H1 (cell line): ENCODE results near the gene NF1. TPM values are rescaled to one million over a fixed set of nuclear protein-coding genes. Genes with fewer than 3 reads are reported as not detected.
"Not testable (repeated sequence)": the region's sequence is repeated elsewhere in the genome, so short reads cannot be mapped to it uniquely, and the experiment has no call there.

Experiments used
- CTCF ChIA-PET: fragments of 300-600 bp; sonication (Branson Sonifier 250); formaldehyde crosslinking; loops from one replicate; lab custom pipeline; 2021; ENCODE audit not compliant: partially characterized antibody; lab: Charles Lee
- POLR2A ChIA-PET: fragments of 300-600 bp; sonication (Branson Sonifier 250); formaldehyde crosslinking; loops from one replicate; lab custom pipeline; 2021; ENCODE audit warnings: inconsistent platforms; ENCODE audit not compliant: partially characterized antibody; lab: Charles Lee
- DNase-seq, 2 experiments: peaks; one replicate each; pipeline versions ENCODE4 v3.0.0 to v3.0.0-alpha.2; 2010 to 2022; ENCODE audit warnings: low spot score in 2 of 2, low read depth in 1 of 2, mixed read lengths in 1 of 2
- FAIRE-seq: peaks from 2 replicates; lab custom pipeline; 2011; peaks lifted over from hg19 to GRCh38; lab: Jason Lieb, UNC
- H2AFZ ChIP-seq: 2 replicates; pipeline ENCODE4 v1.8.1; 2012; ENCODE audit warnings: low read length, inconsistent platforms
- H2AK5ac ChIP-seq: 2 replicates; pipeline ENCODE4 v1.6.1; 2013; ENCODE audit warnings: low read depth, low read length
- H2BK120ac ChIP-seq: replicated peaks from 2 replicates; pipeline ENCODE3; 2013; ENCODE audit warnings: low read depth, low read length, inconsistent platforms
- H2BK12ac ChIP-seq: 2 replicates; pipeline ENCODE4 v1.6.1; 2013; ENCODE audit warnings: low read depth, low read length
- H2BK15ac ChIP-seq: 2 replicates; pipeline ENCODE4 v1.6.1; 2013; ENCODE audit warnings: low read length
- H2BK20ac ChIP-seq: 2 replicates; pipeline ENCODE4 v1.6.1; 2013; ENCODE audit warnings: low read length
- H2BK5ac ChIP-seq: 2 replicates; pipeline ENCODE4 v1.6.1; 2013; ENCODE audit warnings: low read depth, low read length
- H3K14ac ChIP-seq: 2 replicates; pipeline ENCODE4 v1.6.1; 2013; ENCODE audit warnings: inconsistent platforms; ENCODE audit not compliant: insufficient read length
- H3K18ac ChIP-seq: 2 replicates; pipeline ENCODE4 v1.6.1; 2013; ENCODE audit warnings: low read length; ENCODE audit errors: extremely low read depth
- H3K23ac ChIP-seq: 2 replicates; pipeline ENCODE4 v1.6.1; 2013; ENCODE audit warnings: inconsistent platforms; ENCODE audit not compliant: insufficient read length
- H3K23me2 ChIP-seq: 2 replicates; pipeline ENCODE4 v1.6.1; 2013; ENCODE audit warnings: low read depth, low read length
- H3K27ac ChIP-seq: 2 replicates; pipeline ENCODE4 v1.6.1; 2011; ENCODE audit warnings: low read depth, low read length, inconsistent platforms
- H3K27me3 ChIP-seq, 4 experiments: replicated peaks in 1 of 4; 1 replicate in 1 of 4; 2 replicates in 3 of 4; pipeline versions ENCODE4 v1.6.1 to v1.8.1; 2011 to 2013; ENCODE audit warnings: low read length in 3 of 4, mild to moderate bottlenecking in 3 of 4, inconsistent platforms in 2 of 4, mixed read lengths in 2 of 4, moderate library complexity in 1 of 4; ENCODE audit not compliant: control insufficient read depth in 3 of 4, insufficient read depth in 3 of 4; ENCODE audit errors: extremely low read depth in 1 of 4
- H3K36me3 ChIP-seq, 4 experiments: 2 replicates each; pipeline versions ENCODE4 v1.6.1 to v1.8.1; 2011 to 2013; ENCODE audit warnings: mild to moderate bottlenecking in 4 of 4, low read length in 3 of 4, moderate library complexity in 2 of 4, control low read depth in 1 of 4, inconsistent platforms in 1 of 4; ENCODE audit not compliant: insufficient read depth in 4 of 4, control insufficient read depth in 2 of 4
- H3K4ac ChIP-seq: replicated peaks from 2 replicates; pipeline ENCODE3; 2013; ENCODE audit warnings: low read length, low read depth, mixed read lengths, inconsistent platforms; ENCODE audit not compliant: insufficient read length
- H3K4me1 ChIP-seq, 4 experiments: replicated peaks in 1 of 4; 1 replicate in 1 of 4; 2 replicates in 3 of 4; pipeline versions ENCODE4 v1.6.1 to v1.8.1; 2011 to 2013; ENCODE audit warnings: low read length in 3 of 4, inconsistent platforms in 2 of 4, mixed read lengths in 1 of 4; ENCODE audit not compliant: insufficient read depth in 4 of 4, control insufficient read depth in 3 of 4
- H3K4me2 ChIP-seq, 2 experiments: 2 replicates each; pipeline versions ENCODE4 v1.6.1 to v1.8.1; 2011 to 2013; ENCODE audit warnings: low read depth in 2 of 2, low read length in 2 of 2, control low read depth in 1 of 2, inconsistent platforms in 1 of 2, mild to moderate bottlenecking in 1 of 2; ENCODE audit not compliant: insufficient read depth in 1 of 2
- H3K4me3 ChIP-seq, 4 experiments: fragments of 200-600, 300-600 bp in 1 of 4; sonication (generic), shearing (Covaris generic), sonication (Bioruptor Twin) in 1 of 4; 2 replicates each; pipeline versions ENCODE4 v1.5.1 to v1.8.1; 2011 to 2016; ENCODE audit warnings: low read length in 4 of 4, low read depth in 3 of 4, control low read depth in 2 of 4, inconsistent platforms in 2 of 4, mild to moderate bottlenecking in 2 of 4, mixed read lengths in 1 of 4, moderate library complexity in 1 of 4; ENCODE audit not compliant: insufficient read depth in 2 of 4; ENCODE audit errors: extremely low read depth in 1 of 4
- H3K56ac ChIP-seq: replicated peaks from 2 replicates; pipeline ENCODE3; 2013; ENCODE audit warnings: low read depth, mild to moderate bottlenecking, mixed read lengths, low read length, inconsistent platforms; ENCODE audit not compliant: insufficient read length
- H3K79me1 ChIP-seq: 2 replicates; pipeline ENCODE4 v1.6.1; 2013; ENCODE audit warnings: low read depth, low read length, control low read depth
- H3K79me2 ChIP-seq, 2 experiments: 2 replicates each; pipeline versions ENCODE4 v1.6.1 to v1.8.1; 2012 to 2013; ENCODE audit warnings: low read length in 2 of 2, mild to moderate bottlenecking in 2 of 2, inconsistent platforms in 1 of 2; ENCODE audit not compliant: insufficient read depth in 2 of 2, control insufficient read depth in 1 of 2
- H3K9ac ChIP-seq, 4 experiments: replicated peaks in 1 of 4; 1 replicate in 1 of 4; 2 replicates in 3 of 4; pipeline versions ENCODE4 v1.6.1 to v1.8.1; 2011 to 2013; ENCODE audit warnings: low read depth in 3 of 4, low read length in 3 of 4, control low read depth in 2 of 4, mild to moderate bottlenecking in 2 of 4, moderate library complexity in 2 of 4, inconsistent platforms in 1 of 4; ENCODE audit errors: extremely low read depth in 1 of 4
- H3K9me3 ChIP-seq, 2 experiments: 2 replicates each; pipeline versions ENCODE4 v1.6.1 to v1.8.1; 2012 to 2013; ENCODE audit warnings: mild to moderate bottlenecking in 2 of 2, moderate library complexity in 2 of 2, control low read depth in 1 of 2, inconsistent platforms in 1 of 2, low read depth in 1 of 2, low read length in 1 of 2, mixed read lengths in 1 of 2; ENCODE audit not compliant: insufficient read depth in 2 of 2
- H4K20me1 ChIP-seq, 2 experiments: replicated peaks in 1 of 2; 2 replicates each; pipeline versions ENCODE3 to v1.8.1; 2011 to 2013; ENCODE audit warnings: inconsistent platforms in 2 of 2, low read length in 2 of 2, mild to moderate bottlenecking in 1 of 2; ENCODE audit not compliant: insufficient read depth in 2 of 2, control insufficient read depth in 1 of 2
- H4K5ac ChIP-seq: 2 replicates; pipeline ENCODE4 v1.6.1; 2013; ENCODE audit warnings: low read length, low read depth, mixed read lengths, inconsistent platforms; ENCODE audit not compliant: insufficient read length
- H4K8ac ChIP-seq: 2 replicates; pipeline ENCODE4 v1.8.0; 2013; ENCODE audit warnings: mild to moderate bottlenecking, moderate library complexity, low read length, inconsistent platforms; ENCODE audit not compliant: insufficient read depth; ENCODE audit errors: extremely low read depth
- H4K91ac ChIP-seq: replicated peaks from 2 replicates; pipeline ENCODE3; 2013; ENCODE audit warnings: low read length, mixed read lengths, inconsistent platforms; ENCODE audit not compliant: insufficient read length
- WGBS, 2 experiments: shearing (Covaris generic) in 1 of 2; methylation state at CpG; one replicate each; pipeline versions ENCODE4 v1.1.6 to v1.1.7; 2013 to 2015; ENCODE audit warnings: low lambda C conversion rate in 2 of 2, mixed read lengths in 2 of 2, inconsistent platforms in 1 of 2, low coverage in 1 of 2, missing lambda C conversion rate in 1 of 2; ENCODE audit not compliant: insufficient replicate concordance in 2 of 2, insufficient coverage in 1 of 2, insufficient read length in 1 of 2; ENCODE audit errors: extremely low coverage in 1 of 2, missing lambda C conversion rate in 1 of 2; 5-methylcytosine and 5-hydroxymethylcytosine counted together
- polyA plus RNA-seq, 7 experiments: library from polyadenylated mRNA; depleted of rRNA in 3 of 7; stranded (reverse) in 5 of 7; unstranded in 2 of 7; fragments of >200 nt in 5 of 7; fragments of 200-250 nt in 2 of 7; gene quantifications; 1 replicate in 5 of 7; 2 replicates in 1 of 7; 4 replicates in 1 of 7; pipeline versions ENCODE4 v1.2.1 to v1.2.3, GENCODE V29; 2011 to 2013; ENCODE audit warnings: missing spikeins in 2 of 7, mixed read lengths in 2 of 7
- total RNA-seq: library from RNA; stranded (reverse); fragmentation: NEBNext Ultra II Directional; extraction: Animal tissue kit (Norgen Biotek cat#: 25700); gene quantifications from 2 replicates; pipeline ENCODE4 v1.2.1, GENCODE V29; 2021

Gene NF1
- total and polyA plus RNA-seq, 2 of the 8 experiments (the other 6 are each of a cell fraction or from before 2014, with no cell fraction given), result 19.3 to 29.6 TPM

GRCh38 chr17:31287932-31288331 lies 193.2 kb downstream of the NF1 start:
- H3K4me1 ChIP-seq, H3K56ac ChIP-seq, H2BK5ac ChIP-seq, DNase-seq, CTCF ChIA-PET, H3K27ac ChIP-seq, H4K8ac ChIP-seq, H4K91ac ChIP-seq, H2BK12ac ChIP-seq, FAIRE-seq, H3K4me3 ChIP-seq, H3K23me2 ChIP-seq, H3K14ac ChIP-seq, H3K4me2 ChIP-seq, H2BK15ac ChIP-seq, H2AFZ ChIP-seq, H3K18ac ChIP-seq, H3K23ac ChIP-seq, H4K5ac ChIP-seq, H3K9ac ChIP-seq, H3K27me3 ChIP-seq, H3K4ac ChIP-seq, H3K79me1 ChIP-seq, H3K36me3 ChIP-seq, H2BK20ac ChIP-seq, H3K79me2 ChIP-seq, H4K20me1 ChIP-seq, POLR2A ChIA-PET, H3K9me3 ChIP-seq, H2AK5ac ChIP-seq, H2BK120ac ChIP-seq: not testable (repeated sequence)
- WGBS, 2 experiments, result no CpG with 5 or more reads among the region's 1 CpG
